HG03175 (cell line): ENCODE measurements around the gene NT5DC4.

Experiments
- ATAC-seq: cut with Tn5 transposase; IDR thresholded peaks from one replicate; pipeline ENCODE4 v1.9.1; 2021; ENCODE audit warnings: mild to moderate bottlenecking, moderate library complexity; ENCODE audit not compliant: unreplicated experiment

The NT5DC4 gene

GRCh38 chr2:112751451-112752197 lies 30.8 kb downstream of the NT5DC4 start:
- ATAC-seq: no peak

DNA sequence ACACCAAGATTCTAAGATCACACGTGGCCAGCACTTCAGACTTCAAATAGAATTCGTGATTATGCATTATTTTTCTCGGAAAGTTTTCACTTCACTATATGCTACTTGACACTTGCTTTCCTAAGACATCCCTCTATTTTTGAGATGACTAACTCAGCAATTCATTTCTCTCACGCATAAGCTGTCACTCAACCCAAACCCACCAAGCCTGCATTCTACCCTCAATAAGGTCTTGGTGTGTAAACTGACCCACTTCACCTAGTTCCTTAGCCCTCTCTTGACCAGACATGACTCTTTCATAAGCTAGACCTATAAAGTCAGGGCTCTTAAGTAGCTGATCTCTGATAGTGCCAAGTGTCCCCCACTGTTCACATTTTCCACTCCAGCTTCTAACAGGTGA lies 31.8 kb downstream of the NT5DC4 start:
- no peak for ATAC-seq

- ATAC-seq: no peak
These were observed 33.7 kb downstream of the NT5DC4 start for GRCh38 chr2:112754564-112754963.

DNA sequence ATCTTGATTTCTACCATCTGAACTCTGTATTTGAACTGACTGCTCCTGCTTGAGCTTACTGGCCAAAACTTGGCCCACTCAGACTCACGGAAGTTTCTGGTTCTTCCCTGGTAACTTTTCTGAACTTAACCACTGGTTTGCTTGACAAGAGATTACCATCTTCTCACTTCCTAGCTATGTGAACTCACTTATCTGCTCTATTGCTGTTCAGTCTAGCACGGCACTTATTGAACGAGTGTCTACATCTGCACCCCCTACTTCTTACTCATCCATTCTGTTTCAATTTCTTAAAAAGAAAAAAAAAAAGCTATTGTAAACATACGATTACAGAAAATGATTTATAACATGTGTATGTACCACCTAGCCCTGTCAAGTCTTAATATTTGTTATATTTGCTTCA lies 34.6 kb downstream of the NT5DC4 start:
- no peak for ATAC-seq

GRCh38 chr2:112756207-112756606 lies 35.4 kb downstream of the NT5DC4 start:
- no peak for ATAC-seq

GRCh38 chr2:112757265-112757664 lies 36.4 kb downstream of the NT5DC4 start:
- ATAC-seq: no peak

DNA sequence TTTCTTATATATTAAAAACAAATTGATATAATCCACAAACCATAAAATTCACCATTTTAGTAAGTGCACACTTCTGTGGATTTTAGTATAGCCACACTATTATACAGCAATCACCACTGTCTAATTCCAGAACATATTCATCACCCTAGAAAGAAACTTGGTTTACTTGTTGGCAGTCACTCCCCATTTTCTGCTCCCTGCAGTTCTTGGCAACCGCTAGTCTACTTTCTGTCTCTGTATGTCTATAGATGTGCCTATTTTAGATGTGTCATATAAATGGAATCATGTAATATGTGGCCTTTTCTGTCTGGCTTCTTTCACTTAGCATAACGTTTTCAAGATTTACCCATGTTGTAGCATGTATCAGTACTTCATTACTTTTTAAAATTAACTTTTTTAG lies 37.9 kb downstream of the NT5DC4 start:
- ATAC-seq: no peak

DNA sequence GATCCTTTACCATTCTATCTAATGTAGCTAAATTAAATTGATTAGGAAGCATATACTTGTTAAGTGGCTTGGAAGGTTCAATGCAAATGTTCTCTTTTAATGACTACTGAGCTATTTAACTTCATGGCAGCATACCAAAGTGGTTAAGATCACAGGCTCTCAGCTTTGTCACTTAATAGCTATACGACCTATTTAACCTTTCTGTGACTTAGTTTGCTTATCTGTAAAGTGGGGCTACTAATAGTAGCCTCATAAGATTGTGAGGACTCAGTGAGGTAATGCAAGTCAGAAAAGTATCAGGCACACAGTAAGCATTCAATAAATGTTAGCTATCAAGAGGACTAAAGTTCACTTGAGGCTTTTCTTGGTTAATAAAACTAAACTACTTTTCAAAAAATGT lies 39.3 kb downstream of the NT5DC4 start:
- no peak for ATAC-seq

DNA sequence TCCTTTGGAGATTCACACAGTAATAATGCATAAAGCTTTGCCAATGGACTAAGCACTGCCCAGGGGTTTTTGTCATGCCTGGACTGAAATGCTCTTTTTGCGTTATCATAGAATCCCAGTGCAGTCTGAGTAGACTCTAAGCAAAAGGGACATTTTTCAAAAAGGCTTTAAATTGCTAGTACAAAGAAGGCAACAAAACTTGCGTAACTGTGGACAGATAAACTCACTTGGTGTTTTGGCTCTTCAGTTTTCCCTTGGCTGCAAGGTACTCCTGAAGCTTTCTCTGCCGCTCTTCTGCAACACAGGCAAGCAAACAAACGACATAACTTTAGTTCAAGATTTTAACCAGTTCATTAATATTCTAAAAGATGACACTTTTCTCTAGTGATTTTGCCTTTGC lies 41.5 kb downstream of the NT5DC4 start:
- ATAC-seq: no peak

- ATAC-seq: peak; percentile 98
These were observed 43.5 kb downstream of the NT5DC4 start, which contains the start of gene CKAP2L for GRCh38 chr2:112764071-112765044. Gene CKAP2L, minus strand, starts transcription at chr2:112764609. Its CDS starts 11 bp downstream, at chr2:112764598.

DNA sequence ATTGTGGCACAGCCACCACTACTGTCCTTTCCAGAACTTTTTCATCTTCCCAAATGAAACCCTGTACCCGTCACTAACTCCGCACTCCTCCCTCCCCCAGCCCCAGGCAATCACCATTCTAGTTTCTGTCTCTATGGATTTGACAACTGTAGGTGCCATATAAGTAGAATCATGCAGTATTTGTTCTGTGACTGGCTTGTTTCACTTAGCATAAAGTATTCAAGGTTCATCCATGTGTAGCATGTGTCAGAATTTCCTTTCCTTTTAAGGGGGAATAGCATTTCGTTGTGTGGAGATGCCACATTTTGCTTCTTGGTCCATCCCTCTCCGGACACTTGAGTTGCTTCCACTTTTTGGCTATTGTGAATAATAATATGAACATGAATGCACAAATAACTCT lies 44.4 kb downstream of the NT5DC4 start:
- ATAC-seq: no peak

DNA sequence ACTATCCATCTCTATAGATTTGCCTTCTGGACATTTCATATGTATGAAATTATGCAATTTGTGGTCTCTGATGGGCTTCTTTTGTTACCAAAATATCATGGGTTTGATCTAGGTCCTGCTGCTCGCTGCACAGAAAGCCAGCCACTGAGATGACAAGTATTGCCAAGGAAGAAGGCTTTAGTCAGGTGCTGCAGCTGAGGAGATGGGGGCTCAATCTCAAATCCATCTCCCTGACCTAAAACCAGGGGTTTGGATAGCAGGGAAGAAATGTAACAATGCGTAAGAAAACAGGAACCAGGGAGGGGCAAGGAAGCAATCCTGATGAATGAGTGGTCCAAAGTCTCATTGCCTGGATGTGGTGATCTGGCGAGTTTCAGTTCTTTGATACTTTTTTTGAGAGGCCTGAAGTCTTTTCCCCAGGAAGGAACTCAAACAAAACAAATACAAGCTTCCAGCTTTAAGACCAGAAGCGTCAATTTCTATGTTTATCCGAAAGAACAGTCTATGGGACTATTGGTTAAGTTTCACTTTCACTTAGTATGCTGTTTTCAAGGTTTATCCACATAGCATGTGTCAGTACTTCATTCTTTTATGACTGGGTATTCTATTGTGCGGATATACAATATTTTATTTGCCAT lies 47.0 kb downstream of the NT5DC4 start:
- no peak for ATAC-seq

DNA sequence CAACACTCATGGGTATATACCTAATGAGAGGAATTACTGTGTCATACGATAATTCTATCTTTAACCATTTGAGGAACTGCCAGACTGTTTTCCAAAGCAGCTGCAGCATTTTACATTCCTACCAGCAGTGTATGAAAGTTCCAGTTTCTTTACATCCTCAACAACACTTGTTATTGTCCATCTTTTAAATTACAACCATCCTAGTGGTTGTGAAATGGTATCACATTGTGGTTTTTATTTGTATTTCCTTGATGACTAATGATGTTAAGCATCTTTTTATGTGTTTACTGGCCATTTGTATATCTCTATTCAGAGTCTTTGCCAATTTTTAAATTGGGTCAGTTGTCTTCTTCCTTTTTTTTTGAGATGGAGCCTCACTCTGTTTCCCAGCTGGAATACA lies 47.6 kb downstream of the NT5DC4 start:
- no peak for ATAC-seq

DNA sequence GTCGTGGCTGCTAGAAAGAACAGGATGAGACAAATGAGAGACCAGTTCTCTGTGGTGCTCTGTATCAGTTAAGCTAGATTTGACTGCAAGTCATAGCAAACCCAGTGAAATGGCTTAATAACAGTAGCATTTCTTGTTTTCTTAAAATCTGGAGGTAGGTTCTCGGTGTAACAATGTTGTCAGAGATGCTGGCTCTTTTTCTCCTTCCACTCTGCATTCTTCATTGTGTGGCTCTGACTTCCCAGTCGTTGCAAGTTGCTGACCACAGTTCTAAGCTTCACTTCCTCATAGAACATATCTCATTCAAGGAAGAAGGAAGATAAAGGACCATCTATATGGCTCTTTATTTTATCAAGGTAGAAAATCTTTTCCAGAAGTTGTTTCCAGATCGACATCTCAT lies 51.5 kb downstream of the NT5DC4 start:
- no peak for ATAC-seq

DNA sequence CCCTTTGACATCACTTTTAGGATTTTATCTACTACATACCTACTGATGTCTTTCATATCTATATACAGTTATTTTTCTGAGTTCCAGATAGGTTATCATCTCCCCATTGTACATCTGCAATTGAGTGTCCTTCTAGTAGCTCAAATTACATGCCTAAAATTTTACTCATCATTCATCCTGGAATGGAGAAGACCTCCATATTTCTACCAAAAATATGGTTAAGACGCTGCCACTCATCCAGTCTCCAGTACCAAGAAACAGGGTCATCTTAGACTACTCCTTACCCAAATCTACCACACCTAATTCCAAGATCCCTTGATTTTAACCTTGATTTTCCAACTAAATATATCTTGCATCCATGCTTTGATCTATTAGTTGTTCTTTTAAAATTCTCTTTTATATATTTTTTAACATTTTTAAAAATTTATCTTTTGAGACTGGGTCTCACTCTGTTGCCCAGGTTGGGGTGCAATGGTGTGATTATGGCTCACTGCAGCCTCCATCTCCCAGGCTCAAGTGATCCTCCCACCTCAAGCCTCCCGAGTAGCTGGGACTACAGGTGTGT lies 52.2 kb downstream of the NT5DC4 start:
- no peak for ATAC-seq

DNA sequence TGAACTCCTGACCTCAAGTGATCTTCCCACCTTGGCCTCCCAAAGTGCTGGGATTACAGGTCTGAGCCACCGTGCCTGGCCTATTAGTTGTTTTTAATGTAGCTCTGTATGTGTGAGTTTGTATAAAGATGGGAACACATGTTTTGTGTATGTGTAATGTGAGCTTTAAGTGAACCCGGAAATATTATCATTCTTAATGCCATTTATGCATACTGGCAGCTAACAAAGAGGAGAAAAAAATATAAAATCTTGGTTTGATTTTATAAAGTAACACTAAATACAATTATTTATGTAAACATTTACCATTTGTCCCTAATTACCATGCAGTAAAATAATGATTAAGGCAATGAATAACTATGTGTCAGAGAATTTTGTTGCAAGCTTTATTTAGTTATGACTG lies 52.7 kb downstream of the NT5DC4 start:
- no peak for ATAC-seq

DNA sequence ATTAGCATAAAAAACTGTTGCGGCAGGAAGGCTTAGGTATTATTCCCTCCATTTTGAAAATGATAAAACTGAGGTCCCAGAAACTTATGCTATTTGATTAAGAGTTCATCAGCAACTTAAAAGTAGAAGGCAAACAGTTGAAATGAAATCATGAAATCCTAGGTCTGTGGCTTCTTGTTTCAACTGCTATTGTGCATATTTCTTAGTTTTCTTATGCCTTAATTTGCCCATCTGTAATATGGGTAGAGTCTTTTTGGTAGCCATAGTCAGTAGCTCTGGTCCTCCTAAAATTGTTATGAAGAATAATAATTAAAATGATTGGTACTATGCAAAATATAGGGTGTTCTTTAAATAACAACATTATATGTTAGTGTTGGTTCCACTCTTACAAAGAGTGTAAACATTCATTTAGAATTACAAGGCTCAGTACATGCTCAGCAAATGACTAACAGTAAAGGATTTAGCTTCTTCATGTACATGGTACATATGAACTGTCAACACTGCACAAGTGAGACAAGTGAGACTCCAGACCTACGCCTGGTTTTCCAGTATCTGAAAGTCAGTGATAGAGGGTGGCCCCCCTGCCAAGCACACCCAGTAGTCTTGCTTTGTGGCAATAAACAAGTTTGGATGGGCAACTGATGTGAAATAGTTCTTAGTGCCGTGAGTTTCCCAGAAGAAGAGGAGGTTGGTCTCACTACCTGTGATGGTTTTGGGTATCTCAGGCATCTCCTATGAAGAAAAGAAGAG lies 53.9 kb downstream of the NT5DC4 start:
- ATAC-seq: no peak

DNA sequence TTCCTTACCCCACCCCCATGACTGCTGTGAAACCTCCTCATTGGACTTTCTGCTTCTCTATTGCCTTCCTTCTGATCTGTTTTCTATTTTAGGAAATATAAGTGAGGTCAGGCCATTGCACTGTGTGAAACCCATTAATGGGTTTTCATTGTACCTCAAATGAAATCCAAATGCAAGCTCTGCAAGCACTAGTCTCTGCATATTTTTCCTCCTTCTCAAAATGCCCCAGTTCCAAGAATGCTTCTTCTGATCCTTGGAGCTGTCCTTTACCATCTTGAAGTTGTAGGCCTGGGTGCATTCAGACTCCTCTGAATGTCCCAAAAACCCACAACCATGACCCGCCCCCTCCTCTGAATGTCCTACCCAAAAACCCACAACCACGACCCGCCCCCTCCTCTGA lies 55.3 kb downstream of the NT5DC4 start:
- no peak for ATAC-seq

- ATAC-seq: no peak
These were observed 56.2 kb downstream of the NT5DC4 start for GRCh38 chr2:112777036-112777435.

DNA sequence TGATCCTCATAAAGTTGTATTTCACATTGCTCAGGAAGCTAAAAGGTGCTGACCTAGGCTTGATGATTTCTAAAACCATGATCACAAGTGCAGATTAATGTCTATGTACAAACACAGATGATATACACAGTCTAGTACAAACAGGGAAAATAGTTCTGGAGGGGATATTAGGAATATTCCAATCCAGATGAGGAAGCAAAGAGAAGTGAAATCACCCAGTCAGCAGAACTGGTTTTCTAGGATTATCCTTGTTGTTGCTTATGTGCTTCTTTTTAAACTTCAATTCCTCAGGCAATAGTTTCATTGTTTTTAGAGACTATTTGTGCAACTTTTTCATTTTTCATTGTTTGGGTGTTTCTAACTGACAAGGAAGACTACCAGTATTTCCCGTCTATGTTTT lies 58.8 kb downstream of the NT5DC4 start:
- ATAC-seq: no peak
